Activated CD4-positive, alpha-beta T cell treated with anti-CD3 and anti-CD28 coated beads, Interleukin-2, Interleukin-4, amounts not matched to agents 100 ng/mL and 50 ng/mL, durations not matched to agents 16 hours and 8 hours (primary cell): ENCODE measurements around the gene CAVIN1.
A peak's percentile ranks its signal among the peaks of the same experiment; 100 is the strongest.
"Not testable (repeated sequence)": the region's sequence is repeated elsewhere in the genome, so short reads cannot be mapped to it uniquely, and the experiment has no call there.

ENCODE experiments used
- DNase-seq: peaks from one replicate; pipeline ENCODE4 v3.0.0-alpha.2; 2020; ENCODE audit warnings: low spot score

Gene CAVIN1

DNA sequence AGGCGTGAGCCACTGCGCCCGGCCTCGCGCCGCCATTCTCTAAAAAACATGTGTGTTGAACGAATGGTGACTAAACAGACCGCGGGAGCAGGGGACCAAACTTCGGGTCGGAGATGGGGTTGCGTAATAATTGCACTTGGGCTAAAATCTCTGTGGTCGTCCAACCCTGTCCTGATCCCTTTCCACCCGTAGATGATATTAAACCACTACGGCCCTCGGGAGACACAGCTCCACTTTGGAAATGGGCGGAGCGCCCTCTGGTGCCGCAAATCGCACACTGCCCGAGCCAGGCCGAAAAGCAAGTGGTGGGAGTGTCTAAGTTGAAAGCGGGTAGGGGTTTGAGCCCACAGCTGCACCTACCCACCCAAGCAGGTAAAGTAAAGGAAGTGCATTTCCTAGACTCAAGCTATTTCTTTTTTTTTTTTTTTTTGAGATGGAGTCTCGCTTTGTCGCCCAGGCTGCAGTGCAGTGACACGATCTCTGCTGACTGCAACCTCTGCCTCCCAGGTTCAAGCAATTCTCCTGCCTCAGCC is 17.0 kb downstream of the CAVIN1 start:
- DNase-seq: peak; percentile 81

DNA sequence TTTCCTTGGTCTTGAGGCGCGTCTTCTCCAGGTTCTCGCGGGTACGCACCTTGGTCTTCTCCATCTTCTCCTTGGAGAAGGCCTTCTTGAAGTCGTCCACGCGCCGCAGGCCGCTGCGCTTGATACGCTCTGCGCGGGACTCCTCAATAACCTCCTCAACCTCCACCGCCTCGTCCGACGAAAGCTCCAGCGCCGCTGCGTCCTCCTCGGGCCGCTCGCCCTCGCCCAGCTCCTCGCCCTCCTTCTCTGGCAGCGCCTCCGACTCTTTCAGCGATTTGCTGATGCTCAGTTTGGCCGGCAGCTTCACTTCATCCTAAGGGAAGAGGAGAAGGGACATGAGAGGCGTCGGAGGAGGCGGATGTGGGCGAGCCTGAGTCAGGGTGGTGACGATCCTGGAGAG is 18.0 kb downstream of the CAVIN1 start:
- DNase-seq: no peak

DNA sequence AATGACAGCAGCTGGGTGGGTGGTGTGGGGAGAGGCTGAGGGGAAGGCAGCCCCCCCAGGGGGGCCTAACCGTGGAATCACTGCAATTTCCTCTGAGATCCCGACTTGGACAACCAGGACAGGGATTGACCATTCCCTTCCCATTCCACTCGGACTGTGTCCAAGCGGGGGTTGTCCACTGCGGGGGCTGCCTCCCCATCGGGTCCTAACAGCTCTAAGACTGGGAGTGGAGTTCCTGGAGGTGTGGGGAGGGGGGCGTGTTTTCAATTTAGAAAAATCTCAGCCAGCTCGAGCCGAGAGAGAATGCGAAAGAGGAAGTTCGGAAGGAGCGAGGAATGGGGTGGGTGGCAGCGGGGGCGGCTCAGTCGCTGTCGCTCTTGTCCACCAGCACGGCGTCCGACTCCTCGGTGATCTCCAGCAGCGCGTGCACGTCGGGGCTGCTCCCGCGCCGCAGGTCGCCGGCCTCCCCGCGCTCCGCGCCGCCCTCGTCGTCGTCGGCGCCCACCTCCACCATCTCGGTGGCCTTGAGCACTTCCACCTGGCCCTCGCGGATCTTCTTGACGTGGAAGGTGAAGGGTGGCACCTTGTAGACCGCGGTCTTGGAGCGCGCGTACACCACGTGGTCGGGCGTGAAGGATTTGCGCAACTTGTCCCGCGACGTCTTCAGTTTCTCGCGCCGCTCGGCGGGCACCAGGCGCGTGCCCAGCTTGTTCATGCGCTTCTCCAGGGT is 18.6 kb downstream of the CAVIN1 start:
- DNase-seq: no peak

DNA sequence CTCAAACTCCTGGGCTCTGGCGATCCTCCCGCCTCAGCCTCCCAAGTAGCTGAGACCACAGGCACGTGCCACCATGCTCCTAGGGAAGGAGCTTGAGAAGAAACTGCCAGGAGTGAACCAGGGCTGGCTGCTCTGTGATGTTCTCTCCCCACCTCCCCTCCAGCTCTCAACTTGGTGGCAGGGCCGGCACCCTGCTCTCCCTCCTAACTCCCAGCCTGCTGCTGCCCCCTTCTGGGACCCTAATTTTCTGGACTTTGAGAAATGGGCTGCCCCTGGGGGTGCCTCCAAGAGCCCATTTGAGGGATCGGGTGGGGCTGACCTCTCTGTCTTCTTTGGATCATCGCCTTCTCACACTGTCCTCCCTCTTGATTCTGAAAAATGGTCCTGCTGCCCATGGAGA is 19.9 kb downstream of the CAVIN1 start:
- DNase-seq: peak; percentile 39

DNA sequence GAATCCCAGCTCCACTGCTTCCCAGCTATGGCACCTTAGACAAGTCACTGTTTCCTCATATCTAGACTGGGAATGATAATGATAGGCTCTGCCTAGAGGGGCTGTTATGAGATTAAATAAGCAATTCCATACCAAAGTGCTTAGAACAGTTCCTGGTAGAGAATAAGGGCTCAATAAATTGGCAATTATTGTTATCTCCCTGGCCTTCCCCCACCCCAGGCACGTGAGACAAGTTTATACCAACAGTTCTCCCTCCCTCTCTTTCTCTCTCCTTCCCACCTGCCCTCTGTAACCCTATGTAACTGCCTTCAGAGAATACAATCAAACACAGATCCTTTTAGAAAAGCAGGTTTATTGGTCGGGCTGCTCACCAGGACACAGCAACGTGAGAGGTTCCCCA is 20.9 kb downstream of the CAVIN1 start:
- no peak for DNase-seq

DNA sequence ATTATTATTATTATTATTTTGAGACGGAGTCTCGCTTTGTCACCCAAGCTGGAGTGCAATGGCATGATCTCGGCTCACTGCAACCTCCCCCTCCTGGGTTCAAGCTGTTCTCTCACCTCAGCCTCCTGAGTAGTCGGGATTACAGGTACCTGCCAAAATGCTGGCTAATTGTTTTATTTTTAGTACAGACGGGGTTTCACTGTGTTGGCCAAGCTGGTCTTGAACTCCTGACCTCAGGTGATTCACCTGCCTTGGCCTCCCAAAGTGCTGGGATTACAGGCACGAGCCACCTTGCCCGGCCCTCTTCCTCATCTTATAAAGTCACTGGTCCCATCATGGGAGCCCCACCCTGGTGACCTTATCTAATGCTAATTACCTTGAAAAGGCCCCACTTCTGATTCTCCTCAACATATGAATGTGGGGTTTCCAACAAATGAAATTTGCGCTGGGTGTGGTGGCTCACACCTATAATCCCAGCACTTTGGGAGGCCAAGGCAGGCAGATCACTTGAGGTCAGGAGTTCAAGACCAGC is 22.1 kb downstream of the CAVIN1 start:
- DNase-seq: not testable (repeated sequence)

DNA sequence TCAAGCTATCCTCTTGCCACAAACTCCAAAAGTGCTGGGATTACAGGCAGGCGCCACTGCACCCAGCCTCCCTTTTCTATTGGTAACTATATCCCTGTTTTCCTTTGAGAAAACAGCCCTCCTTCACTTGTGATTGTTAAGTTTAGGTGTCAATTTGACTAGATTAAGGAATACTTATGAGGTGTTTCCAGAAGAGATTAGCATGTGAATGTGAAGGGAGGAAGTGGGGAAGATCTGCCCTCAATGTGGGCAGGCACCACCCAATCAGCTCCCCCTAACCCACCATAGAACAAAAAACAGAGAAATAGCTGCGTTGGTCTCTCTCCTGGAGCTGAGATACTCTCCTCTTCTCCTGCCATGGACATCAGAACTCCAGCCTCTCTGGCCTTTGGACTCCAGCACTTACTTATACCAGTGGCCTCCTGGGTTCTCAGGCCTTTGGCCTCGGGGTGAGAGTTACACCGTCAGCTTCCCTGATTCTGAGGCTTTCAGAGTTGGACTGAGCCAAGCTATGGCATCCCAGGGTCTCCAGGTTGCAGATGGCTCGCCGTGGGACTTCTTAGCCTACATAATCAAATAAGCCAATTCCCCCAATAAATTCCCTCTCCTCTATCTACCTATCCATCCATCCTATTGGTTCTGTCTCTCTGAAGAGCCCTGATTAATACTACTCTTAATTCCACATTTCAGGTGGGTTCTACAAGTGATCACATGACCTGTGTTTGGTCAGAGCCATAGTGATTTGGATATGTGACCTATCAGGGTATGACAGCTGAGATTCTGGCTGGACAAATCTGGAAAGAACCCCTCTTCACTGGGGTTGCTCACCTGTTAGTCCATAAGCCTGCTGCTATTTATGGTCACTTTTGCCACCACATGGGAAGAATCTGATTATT is 22.9 kb downstream of the CAVIN1 start:
- DNase-seq: no peak

DNA sequence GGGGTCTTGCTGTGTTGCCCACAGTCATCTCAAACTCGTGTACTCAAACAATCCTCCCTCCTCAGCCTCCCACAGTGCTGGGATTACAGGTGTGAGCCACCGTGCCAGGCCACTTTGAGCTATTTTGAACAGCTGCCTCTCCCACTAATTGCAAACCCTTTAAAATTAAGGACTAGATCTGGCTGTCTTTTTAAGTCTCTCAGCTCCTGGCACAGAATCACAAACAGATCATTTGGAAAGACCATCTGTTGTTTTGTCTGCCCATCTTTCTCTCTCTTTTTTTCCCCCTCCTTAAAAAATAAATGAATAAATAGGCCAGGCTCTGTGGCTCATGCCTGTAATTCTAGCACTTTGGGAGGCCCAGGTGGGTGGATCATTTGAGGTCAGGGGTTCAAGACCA is 23.9 kb downstream of the CAVIN1 start:
- DNase-seq: no peak

DNA sequence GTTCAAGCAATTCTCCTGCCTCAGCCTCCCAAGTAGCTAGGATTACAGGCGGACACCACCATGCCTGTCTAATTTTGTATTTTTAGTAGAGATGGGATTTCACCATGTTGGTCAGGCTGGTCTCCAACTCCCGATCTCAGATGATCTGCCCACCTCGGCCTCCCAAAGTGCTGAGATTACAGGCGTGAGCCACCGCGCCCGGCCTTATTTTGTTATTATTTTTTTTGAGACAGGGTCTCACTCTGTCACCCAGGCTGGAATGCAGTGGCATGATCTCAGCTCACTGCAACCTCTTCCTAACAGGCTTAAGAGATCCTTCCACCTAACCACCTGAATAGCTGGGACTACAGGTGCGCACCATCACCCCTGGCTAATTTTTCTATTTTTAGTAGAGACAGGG is 27.5 kb downstream of the CAVIN1 start:
- DNase-seq: not testable (repeated sequence)

DNA sequence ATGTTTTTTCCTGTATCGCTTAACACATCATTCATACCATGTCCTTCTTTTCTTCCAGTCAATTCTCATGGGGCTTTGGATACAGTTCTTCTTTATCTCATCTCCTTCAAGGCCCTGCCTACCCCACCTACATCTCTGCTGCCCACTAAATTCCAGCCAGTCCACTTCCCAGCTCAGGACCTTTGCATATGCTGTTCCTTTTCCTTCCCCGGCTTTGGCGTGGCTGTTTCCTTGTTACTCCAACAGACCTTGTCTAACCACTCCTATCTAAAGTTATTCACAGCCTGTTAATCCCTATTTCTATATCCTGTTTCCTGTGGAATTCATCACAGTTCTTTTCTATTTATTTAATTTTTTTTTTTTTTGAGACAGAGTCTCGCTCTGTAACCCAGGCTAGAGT is 28.2 kb downstream of the CAVIN1 start:
- DNase-seq: no peak

DNA sequence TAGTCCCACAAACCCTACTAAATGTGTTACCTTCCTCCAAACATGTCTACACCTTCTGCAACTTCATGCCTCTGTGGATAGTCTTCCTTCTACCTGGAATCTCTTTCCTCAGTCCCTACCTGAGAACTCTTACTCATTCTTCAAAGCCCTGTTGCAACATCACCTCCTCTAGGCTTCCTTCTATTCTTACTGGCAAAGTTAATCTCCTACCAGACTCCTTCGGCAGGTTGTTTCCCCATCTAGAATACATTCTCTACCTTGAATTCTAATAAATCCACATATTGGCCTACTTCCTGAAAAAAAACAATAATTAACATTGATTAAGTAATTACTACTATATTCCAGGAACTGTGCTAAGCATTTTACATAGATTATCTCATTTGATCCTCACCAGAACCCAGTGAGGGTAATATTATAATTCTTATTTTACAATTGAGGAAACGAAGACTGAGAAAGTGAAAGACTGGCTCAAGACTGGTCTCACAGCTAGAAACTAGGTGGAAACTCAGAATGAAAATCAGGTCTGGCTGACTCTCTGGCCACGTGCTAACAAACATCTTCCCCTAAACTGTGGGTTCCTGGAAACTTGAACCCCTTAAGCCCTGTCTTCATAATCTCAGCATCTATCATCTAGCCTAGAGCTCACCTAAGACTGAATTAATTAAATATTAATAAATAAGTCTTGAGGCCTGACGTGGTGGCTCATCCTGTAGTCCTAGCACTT is 30.2 kb downstream of the CAVIN1 start:
- peak; percentile 36 for DNase-seq

DNA sequence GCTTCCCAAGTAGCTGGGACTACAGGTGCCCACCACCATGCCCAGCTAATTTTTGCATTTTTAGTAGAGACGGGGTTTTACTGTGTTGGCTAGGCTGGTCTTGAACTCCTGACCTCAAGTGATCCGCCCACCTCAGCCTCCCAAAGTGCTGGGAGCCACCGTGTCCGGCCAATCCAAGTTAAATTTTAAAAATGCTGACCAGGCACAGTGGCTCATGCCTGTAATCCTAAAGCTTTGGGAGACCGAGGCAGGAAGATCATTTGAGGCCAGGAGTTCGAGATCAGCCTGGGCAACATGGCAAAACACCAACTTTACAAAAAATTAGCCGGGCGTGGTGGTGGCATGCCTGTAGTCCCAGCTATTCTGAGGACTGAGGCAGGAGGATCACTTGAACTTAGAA is 31.6 kb downstream of the CAVIN1 start:
- DNase-seq: not testable (repeated sequence)

DNA sequence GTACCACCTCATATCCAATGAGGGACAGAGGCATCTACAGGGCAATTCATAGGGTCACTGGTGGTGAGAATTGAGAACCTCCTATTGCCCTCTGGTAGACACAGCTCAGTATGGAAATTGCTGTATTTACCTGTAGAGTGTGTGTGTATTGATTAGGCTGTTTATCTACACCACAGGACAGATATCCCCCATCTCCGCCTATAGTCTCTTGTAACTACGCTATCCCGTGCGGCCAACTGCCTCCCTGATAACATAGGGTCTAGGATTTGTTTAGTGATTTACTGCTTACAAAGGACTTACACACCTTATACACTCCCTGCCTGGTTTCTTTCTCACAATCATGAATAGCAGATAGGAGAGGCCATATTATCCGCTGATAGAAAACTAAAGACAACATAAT is 33.2 kb downstream of the CAVIN1 start:
- no peak for DNase-seq

DNA sequence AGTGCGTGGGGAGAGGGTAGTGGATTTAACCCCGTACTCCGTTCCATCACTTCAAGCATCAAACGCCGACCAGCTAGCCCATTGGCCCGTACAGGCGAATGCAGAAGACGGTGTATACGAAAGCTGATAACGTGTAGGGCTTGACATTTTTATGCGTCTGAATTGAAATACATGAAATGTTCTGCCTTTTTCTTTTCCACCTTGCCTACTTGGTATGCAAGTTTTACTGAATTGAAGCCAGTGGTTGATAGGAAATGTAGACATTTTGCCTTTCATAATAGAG is 34.0 kb downstream of the CAVIN1 start:
- no peak for DNase-seq

DNA sequence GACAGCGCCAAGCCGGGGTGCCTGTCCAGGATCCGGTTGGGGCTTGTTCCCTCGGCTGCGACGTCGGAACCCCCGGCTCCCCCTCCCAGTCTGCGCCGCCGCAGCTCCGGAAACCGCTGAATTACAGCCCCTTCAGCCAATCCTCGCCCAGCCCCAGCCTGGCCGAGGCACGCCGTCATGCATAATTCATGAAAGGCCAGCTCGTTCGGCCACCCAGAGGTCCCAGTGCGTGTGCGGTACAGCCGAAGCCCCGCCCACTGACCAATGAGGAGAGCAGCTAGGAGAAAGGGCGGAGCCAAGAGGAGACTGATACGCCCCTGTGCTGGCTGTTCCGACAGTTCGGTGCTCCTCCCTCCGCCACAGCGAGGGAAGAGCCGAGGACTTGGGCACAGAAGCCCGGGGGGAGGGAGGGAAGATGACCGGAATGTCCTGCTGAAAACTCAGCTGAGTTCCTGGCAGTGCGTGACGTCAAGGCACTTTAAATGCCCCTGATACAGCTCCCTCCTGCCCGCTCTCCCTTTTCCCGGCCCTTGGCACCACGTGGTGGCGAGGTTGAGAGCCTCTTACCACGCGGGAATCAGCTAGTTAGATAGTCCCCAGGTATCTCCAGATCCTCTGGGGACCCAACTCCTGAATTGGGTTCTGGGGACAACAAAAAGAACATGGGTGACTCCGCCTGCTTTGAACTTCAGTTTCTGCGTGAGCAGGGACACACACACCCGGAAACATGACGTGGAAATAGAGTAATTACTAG is 34.5 kb downstream of the CAVIN1 start, which contains the start of gene STAT3:
Gene STAT3, minus strand, starts transcription at position 62 of the 754 bp plus-strand sequence. CDS start 39,926 bp downstream, outside the sequence.
- DNase-seq: peak; percentile 100

DNA sequence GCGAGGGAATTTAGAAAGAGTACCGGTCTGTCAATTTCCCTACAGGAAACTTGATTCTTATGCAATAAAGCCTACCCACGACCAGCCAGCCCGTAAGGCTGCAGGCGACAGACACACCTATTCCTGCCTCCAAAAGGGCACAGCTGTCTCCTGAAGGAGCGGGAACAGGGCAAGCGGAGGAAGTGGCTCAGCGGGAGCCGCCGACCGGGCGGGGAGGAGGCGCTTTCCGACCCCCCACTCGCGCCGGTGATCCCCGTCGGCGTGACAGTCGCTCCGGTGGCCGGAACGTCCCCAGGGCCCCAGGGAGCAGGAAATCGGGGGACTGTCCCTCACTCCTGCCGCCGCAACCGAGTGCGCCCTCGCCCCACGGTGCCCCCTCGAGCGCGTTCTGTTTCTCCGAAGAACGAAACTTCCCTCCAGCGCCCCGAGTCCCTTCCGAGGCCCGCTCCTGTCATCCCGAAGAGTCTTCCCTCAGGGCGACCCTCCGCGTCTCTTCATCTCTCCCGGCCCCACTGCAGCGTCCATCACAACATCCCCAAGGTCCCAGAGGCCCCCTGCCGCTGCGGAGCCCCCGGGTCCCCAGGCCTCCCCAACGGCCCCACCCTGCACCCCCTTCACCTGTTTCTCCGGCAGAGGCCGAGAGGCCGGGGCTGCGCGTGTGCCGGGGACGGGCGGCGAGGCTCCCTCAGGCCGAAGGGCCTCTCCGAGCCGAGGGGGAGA is 35.2 kb downstream of the CAVIN1 start:
- DNase-seq: peak; percentile 27

DNA sequence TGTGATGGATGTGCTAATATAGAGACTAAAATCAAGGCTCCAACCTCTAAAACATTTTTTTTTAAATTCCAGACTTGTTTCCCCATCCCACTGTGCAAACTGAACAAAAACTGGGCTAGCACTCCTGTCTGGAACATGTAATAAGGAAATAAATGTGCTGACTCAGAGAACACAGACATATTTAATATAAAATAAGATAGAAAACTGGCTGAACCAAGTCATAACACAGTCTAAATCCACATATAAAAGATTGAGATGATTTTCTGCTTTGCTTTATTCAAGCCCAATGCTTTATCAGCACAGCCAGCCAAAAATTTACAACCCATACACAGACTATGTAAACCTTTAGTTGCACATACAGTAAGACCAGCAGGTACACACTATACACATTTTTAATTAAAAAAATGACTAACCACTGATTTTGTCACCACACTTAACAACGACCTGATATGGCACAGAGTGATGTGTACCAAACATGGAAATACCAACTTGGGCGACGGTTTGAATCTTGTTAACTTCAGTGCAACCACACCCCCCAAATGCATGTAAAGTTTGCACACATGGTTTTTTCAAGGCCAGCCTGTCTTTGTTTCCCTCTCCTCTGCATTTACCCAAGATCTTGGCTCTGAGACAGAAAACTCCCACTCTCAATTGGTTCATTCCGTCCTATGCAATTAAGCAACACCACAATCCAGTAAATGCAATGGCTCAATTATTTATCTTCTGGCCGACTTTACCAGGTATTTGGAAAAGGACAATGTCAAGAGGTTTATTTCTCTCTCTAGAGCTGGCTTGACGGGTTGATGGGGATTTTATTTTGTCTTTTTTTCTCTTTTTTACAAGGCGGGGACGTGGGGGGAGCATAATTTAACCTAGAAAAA is 36.0 kb downstream of the CAVIN1 start:
- DNase-seq: peak; percentile 23

DNA sequence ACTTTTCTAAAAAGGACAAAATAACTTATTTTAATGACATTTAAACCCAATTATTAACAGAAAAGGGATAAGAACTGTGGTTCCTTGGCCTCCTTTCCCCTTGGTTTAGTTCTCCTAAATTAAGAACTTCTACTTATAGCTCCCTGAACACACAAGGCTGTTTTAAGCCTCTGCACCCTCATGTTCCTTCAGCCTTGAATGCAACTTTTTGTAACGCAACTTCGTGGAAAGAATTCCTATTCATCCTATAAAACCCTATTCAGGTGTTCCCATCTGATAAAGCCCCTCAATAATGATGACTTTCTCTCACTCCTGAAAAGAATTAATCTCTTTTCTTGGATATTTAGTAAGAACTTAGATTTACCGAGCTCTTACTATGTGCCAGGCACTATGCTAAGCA is 41.2 kb downstream of the CAVIN1 start:
- no peak for DNase-seq

DNA sequence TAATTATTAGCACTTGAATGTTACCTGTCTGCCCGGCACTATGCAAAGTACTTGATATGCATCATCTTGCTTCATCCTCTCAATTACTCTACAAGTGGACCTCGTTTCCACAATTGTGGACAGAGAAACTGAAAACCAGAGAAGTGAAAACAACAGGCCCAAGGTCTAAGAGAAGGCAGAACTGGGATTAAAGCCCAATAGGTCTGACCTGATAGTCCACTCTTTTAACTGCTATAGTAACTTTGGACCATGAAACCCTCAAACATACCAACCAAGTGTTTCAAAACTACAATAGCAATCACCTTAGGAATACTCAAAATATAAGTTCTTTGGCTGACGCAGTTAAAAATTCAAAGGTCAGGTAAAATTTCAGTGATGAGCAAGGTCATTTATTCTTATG is 42.1 kb downstream of the CAVIN1 start:
- no peak for DNase-seq
